B cell (primary cell): ENCODE measurements around the gene PTH2R. TPM values are rescaled to one million over a fixed set of nuclear protein-coding genes. Genes with fewer than 3 reads are reported as not detected.

ENCODE experiments used
- ATAC-seq: fragments of 200-7000 bp; cut with Tn5 transposase; one replicate; pipeline ENCODE4 v1.10.0; 2021; ENCODE audit warnings: low read depth, mild to moderate bottlenecking, moderate number of reproducible peaks, moderate library complexity
- CTCF ChIA-PET: fragments of 350-600 bp; sonication (Branson Sonifier 250); formaldehyde crosslinking; loops from one replicate; lab custom pipeline; 2021; ENCODE audit warnings: antibody characterized with exemption, inconsistent platforms; lab: Charles Lee
- POLR2A ChIA-PET: fragments of 350-600 bp; sonication (Branson Sonifier 250); formaldehyde crosslinking; loops from one replicate; lab custom pipeline; 2021; ENCODE audit warnings: antibody characterized with exemption; lab: Charles Lee
- DNase-seq: peaks from one replicate; pipeline ENCODE4 v3.0.0; 2013
- H2AFZ ChIP-seq: 2 replicates; pipeline ENCODE4 v1.6.1; 2012; ENCODE audit warnings: mild to moderate bottlenecking, low read depth, low read length; ENCODE audit not compliant: insufficient read depth, poor library complexity, severe bottlenecking
- H3K27ac ChIP-seq, 2 donors: 1 replicate in 1 of 2; 2 replicates in 1 of 2; pipeline ENCODE4 v1.5.1; 2012 to 2013; ENCODE audit warnings: low read length in 2 of 2, mild to moderate bottlenecking in 2 of 2, moderate library complexity in 1 of 2
- H3K27me3 ChIP-seq, 4 experiments: fragments of 200-600 bp in 1 of 4; sonication (generic) in 1 of 4; replicated peaks in 1 of 4; 1 replicate in 2 of 4; 2 replicates in 2 of 4; pipeline versions ENCODE4 v1.6.1 to v1.7.0; 2013 to 2016; ENCODE audit warnings: low read length in 3 of 4, mild to moderate bottlenecking in 2 of 4, mixed read lengths in 1 of 4, moderate library complexity in 1 of 4; ENCODE audit not compliant: insufficient read depth in 4 of 4, control insufficient read depth in 3 of 4; ENCODE audit errors: control extremely low read depth in 1 of 4
- H3K36me3 ChIP-seq, 2 experiments: replicated peaks in 1 of 2; 1 replicate in 1 of 2; 2 replicates in 1 of 2; pipeline versions ENCODE4 v1.6.1 to v1.7.1; 2013; ENCODE audit warnings: low read length in 1 of 2; ENCODE audit not compliant: insufficient read depth in 2 of 2, control insufficient read depth in 1 of 2; ENCODE audit errors: control extremely low read depth in 1 of 2, extremely low read depth in 1 of 2
- H3K4me1 ChIP-seq, 2 donors: fragments of 200-600 bp in 1 of 2; sonication (generic) in 1 of 2; 1 replicate in 1 of 2; 2 replicates in 1 of 2; pipeline versions ENCODE4 v1.5.1 to v1.6.1; 2013 to 2017; ENCODE audit warnings: low read length in 2 of 2; ENCODE audit not compliant: control insufficient read depth in 2 of 2, insufficient read depth in 2 of 2
- H3K4me2 ChIP-seq: replicated peaks from 2 replicates; pipeline ENCODE3; 2012; ENCODE audit warnings: mild to moderate bottlenecking, low read depth, low read length; ENCODE audit not compliant: poor library complexity, severe bottlenecking
- H3K4me3 ChIP-seq, 5 experiments: fragments of 200-600 bp in 1 of 5; sonication (generic) in 1 of 5; 1 replicate in 3 of 5; 2 replicates in 2 of 5; pipeline versions ENCODE4 v1.5.1 to v1.7.0; 2011 to 2016; ENCODE audit warnings: low read length in 4 of 5, mild to moderate bottlenecking in 4 of 5, low read depth in 2 of 5, control low read depth in 1 of 5, moderate library complexity in 1 of 5; ENCODE audit not compliant: insufficient read depth in 1 of 5; ENCODE audit errors: control extremely low read depth in 1 of 5, extremely low read depth in 1 of 5
- H3K79me2 ChIP-seq: fragments of 200-600 bp; sonication (generic); one replicate; pipeline ENCODE4 v1.6.0; 2016; ENCODE audit warnings: low read length; ENCODE audit not compliant: control insufficient read depth, insufficient read depth
- H3K9ac ChIP-seq: fragments of 200-600 bp; sonication (generic); 2 replicates; pipeline ENCODE4 v1.6.1; 2017; ENCODE audit warnings: mild to moderate bottlenecking, low read length, moderate library complexity
- H3K9me3 ChIP-seq, 3 donors: one replicate each; pipeline versions ENCODE4 v1.6.1 to v1.7.1; 2013; ENCODE audit warnings: low read length in 2 of 3; ENCODE audit not compliant: control insufficient read depth in 2 of 3, insufficient read depth in 1 of 3; ENCODE audit errors: control extremely low read depth in 1 of 3
- H4K20me1 ChIP-seq: 2 replicates; pipeline ENCODE4 v1.6.0; 2012; ENCODE audit warnings: mild to moderate bottlenecking, low read length; ENCODE audit not compliant: insufficient read depth, control insufficient read depth, poor library complexity, severe bottlenecking
- H3K27ac Mint-ChIP-seq: one replicate; pipeline ENCODE4 v1.8.0; 2021; ENCODE audit warnings: mixed read lengths
- H3K27me3 Mint-ChIP-seq: one replicate; pipeline ENCODE4 v1.8.0; 2021; ENCODE audit warnings: mixed read lengths
- H3K4me1 Mint-ChIP-seq: one replicate; pipeline ENCODE4 v1.8.0; 2021; ENCODE audit warnings: mixed read lengths
- H3K4me3 Mint-ChIP-seq: one replicate; pipeline ENCODE4 v1.8.0; 2021; ENCODE audit warnings: mixed read lengths
- H3K9me3 Mint-ChIP-seq: one replicate; pipeline ENCODE4 v1.8.0; 2022; ENCODE audit warnings: mixed read lengths; ENCODE audit not compliant: insufficient read depth
- CTCF ChIP-seq: fragments of 200-600 bp; IDR thresholded peaks from one replicate; pipeline ENCODE4 v1.8.0; 2022; ENCODE audit warnings: antibody characterized with exemption, mild to moderate bottlenecking
- EZH2 ChIP-seq: IDR thresholded peaks from 2 replicates; pipeline ENCODE4 v1.6.1; 2012; ENCODE audit warnings: borderline replicate concordance, low read depth, mild to moderate bottlenecking, moderate library complexity, low read length; ENCODE audit not compliant: insufficient read depth, poor library complexity, severe bottlenecking
- WGBS: methylation state at CpG from one replicate; pipeline ENCODE4 v1.1.5; 2013; ENCODE audit warnings: missing lambda C conversion rate; ENCODE audit not compliant: insufficient coverage; 5-methylcytosine and 5-hydroxymethylcytosine counted together
- intact Hi-C: fragments of 100-400 bp; cut with micrococcal nuclease; formaldehyde crosslinking; loops from one replicate; pipeline ENCODE4 v1.10.0; 2022
- polyA plus RNA-seq: library from polyadenylated mRNA; depleted of rRNA; stranded (reverse); fragments of >200 nt; gene quantifications from 2 replicates; pipeline ENCODE4 v1.2.3, GENCODE V29; 2012
- total RNA-seq, 2 donors: library from RNA; stranded (reverse); fragments of 120-200 nt in 1 of 2; gene quantifications; 1 replicate in 1 of 2; 2 replicates in 1 of 2; pipeline versions ENCODE4 v1.2.3 to v1.2.4, GENCODE V29; 2013 to 2022

Gene PTH2R
- total and polyA plus RNA-seq, 2 donors (not counting 1 experiment from before 2014, with no cell fraction given): 0.34 to 0.84 TPM

- TF ChIP-seq EZH2 (no peak), CTCF (peak; percentile 47)
- Histone ChIP-seq H3K79me2 (no peaks in the 10 kb centered on the region), H3K9ac (no peak overlapping the region), H3K36me3 (no peaks in the 10 kb centered on the region), H3K9me3 (peaks cover 0 to 2% (median 0%) of the 10 kb centered on the region in 3 donors), H3K4me2 (no peak overlapping the region), H4K20me1 (no peaks in the 10 kb centered on the region), H3K4me3 (no peak overlapping the region), H3K27ac (no peak overlapping the region), H3K27me3 (peaks cover 0 to 3% (median 0%) of the 10 kb centered on the region in 4 experiments), H3K4me1 (no peaks in the 10 kb centered on the region), H2AFZ (no peak overlapping the region)
- no peak overlapping the region for H3K27ac Mint-ChIP-seq
- H3K9me3 Mint-ChIP-seq: no peaks in the 10 kb centered on the region
- ChIA-PET POLR2A (no interaction called here), CTCF (interaction anchor here (1.0 to 1.6 kb wide), 2 partner anchors 1495 to 1497 kb away, joined by 3 read pairs; no protein-coding TSS in a partner anchor)
- intact Hi-C loops: no loop called here
- 100% methylated on average over 2 of the region's 6 CpGs for WGBS
- DNase-seq: peak; percentile 13
- H3K4me1 Mint-ChIP-seq: no peaks in the 10 kb centered on the region
- no peak overlapping the region for H3K4me3 Mint-ChIP-seq
- no peak for ATAC-seq
- H3K27me3 Mint-ChIP-seq: peaks cover 7% of the 10 kb centered on the region
These were observed 59.7 kb downstream of the PTH2R start for GRCh38 chr2:208466151-208466919.

- TF ChIP-seq CTCF (no peak), EZH2 (no peak)
- no peak overlapping the region for H3K4me2 ChIP-seq
These were observed 60.3 kb downstream of the PTH2R start for GRCh38 chr2:208466920-208467298.

More at GRCh38 chr2:208466920-208467298, 60.3 kb downstream of the PTH2R start:
- H3K4me1 Mint-ChIP-seq: no peaks in the 10 kb centered on the region
- H3K9me3 Mint-ChIP-seq: no peaks in the 10 kb centered on the region
- H3K27ac Mint-ChIP-seq: no peak overlapping the region
- no CpG with 5 or more reads among the region's 1 CpG for WGBS
- Histone ChIP-seq H3K4me1 (no peaks in the 10 kb centered on the region), H3K9me3 (peaks cover 0 to 6% (median 0%) of the 10 kb centered on the region in 3 donors), H3K27ac (no peak overlapping the region), H3K27me3 (peaks cover 0 to 3% (median 0%) of the 10 kb centered on the region in 4 experiments), H2AFZ (no peak overlapping the region), H3K79me2 (no peaks in the 10 kb centered on the region), H3K36me3 (no peaks in the 10 kb centered on the region), H3K9ac (no peak overlapping the region), H4K20me1 (no peaks in the 10 kb centered on the region), H3K4me3 (no peak overlapping the region)
- intact Hi-C loops: no loop called here
- H3K27me3 Mint-ChIP-seq: peaks cover 7% of the 10 kb centered on the region
- no peak overlapping the region for H3K4me3 Mint-ChIP-seq
- ChIA-PET POLR2A (no interaction called here), CTCF (interaction anchor here (1.6 kb wide), 1 partner anchor 1494 kb away, joined by 3 read pairs; no protein-coding TSS in a partner anchor)
- no peak for ATAC-seq
- DNase-seq: no peak
